ENCODE data around the gene TBC1D9. TPM values are rescaled to one million over a fixed set of nuclear protein-coding genes. Genes with fewer than 3 reads are reported as not detected.

The TBC1D9 gene
- total and polyA plus RNA-seq, 2 of the 13 experiments (the other 11 are each of a cell fraction or from before 2014, with no cell fraction given), result 11.9 to 12.2 TPM

DNA sequence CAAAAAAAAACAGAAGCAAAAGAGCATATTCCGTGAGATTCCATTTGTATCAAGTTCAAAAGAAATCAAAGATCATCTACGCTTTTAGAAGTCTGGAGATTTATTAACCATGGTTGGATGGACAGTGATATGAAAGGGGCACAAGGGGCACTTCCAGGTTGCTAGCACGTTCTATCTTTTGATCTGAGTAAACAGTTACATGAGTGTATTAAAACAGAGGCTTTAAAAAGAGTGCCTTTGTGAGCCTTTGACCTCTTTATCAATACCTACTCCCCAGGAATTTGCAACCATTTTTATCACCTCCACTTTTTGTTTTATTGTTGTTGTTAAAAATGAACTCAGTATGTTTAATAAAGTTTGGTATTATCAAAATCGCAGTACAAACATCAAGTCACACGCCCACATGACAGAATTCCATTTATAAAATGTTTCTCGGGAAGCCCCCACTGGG is 115.1 kb downstream of the TBC1D9 start (continued):
- TF ChIP-seq SIX4 (CRISPR knock-in tag; IDR thresholded peaks at IDR 0.05) (peak; percentile 70), ZKSCAN8 (CRISPR knock-in tag; IDR thresholded peaks at IDR 0.05; ENCODE audit: borderline replicate concordance) (0 out of 2 replicates have a peak, but pooled peaks have one; percentile 19), RCOR2 (CRISPR knock-in tag; IDR thresholded peaks at IDR 0.05) (peak; percentile 40; the same call in 1 of the 2 replicates), ATF2 (CRISPR knock-in tag; IDR thresholded peaks at IDR 0.05) (0 out of 2 replicates have a peak, but pooled peaks have one; percentile 29), NKX3-1 (CRISPR knock-in tag; IDR thresholded peaks at IDR 0.05) (0 out of 2 replicates have a peak, but pooled peaks have one; percentile 51), GLI4 (CRISPR knock-in tag; IDR thresholded peaks at IDR 0.05; ENCODE audit: borderline replicate concordance) (no peak), FOSL2 (CRISPR knock-in tag; IDR thresholded peaks at IDR 0.05) (peak; percentile 51; the same call in 1 of the 2 replicates), TCF7L2 (IDR thresholded peaks at IDR 0.05; ENCODE audit: low read depth, low read length) (peak; percentile 92), SIX1 (CRISPR knock-in tag; IDR thresholded peaks at IDR 0.05; ENCODE audit: borderline replicate concordance) (peak; percentile 77; the same call in 1 of the 2 replicates), IRF2 (CRISPR knock-in tag; IDR thresholded peaks at IDR 0.05) (peak; percentile 51; the same call in 1 of the 2 replicates), GATAD2A (CRISPR knock-in tag; IDR thresholded peaks at IDR 0.05) (peak; percentile 81), YY1 (IDR thresholded peaks at IDR 0.05; ENCODE audit: insufficient read depth, insufficient replicate concordance, low read depth, low read length) (peak; percentile 19)

DNA sequence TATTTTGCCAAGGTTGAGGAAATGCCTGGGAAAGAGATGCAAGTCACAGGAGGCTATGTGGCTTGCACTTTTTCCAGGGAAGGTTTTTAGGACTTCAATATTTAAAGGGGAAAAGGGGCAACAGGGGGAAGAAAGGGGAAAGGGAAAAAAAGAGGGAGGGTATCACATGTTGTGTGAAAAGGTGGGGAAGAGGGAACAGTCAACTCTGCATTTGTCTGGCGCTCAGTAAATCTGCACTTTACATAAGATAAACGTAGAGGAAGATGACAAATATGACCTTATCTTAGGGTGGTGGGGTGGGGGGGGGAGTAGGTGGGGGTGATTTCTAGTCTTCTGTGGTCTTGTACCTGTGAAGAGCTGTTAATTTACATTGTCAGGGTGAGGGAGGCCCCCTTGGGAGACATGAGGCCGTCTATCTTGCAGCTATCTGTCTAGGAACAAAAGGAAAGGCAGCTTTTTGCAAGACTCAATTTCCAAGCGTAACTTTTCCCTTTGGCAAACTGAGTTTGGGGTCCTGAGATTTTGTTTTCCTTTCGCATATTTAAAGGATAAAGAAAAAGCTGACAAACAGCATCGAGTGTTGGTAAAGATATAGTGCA is 115.9 kb downstream of the TBC1D9 start:
- BruUV-seq (replicated peaks), result no TSS peak
- H3K9me3 ChIP-seq (ENCODE audit: low read length), result no peaks in the 10 kb centered on the region
- no peaks in the 10 kb centered on the region for H4K20me1 ChIP-seq (ENCODE audit: insufficient read depth, low read length)
- H3K27me3 ChIP-seq (ENCODE audit: control insufficient read depth in 1 of 2, insufficient read depth in 2 of 2, low read length in 2 of 2), result no peaks in the 10 kb centered on the region
- peak overlapping the region; percentile 60 for H3K9ac ChIP-seq (ENCODE audit: insufficient read depth, low read depth, low read length)
- intact Hi-C loops (cut with micrococcal nuclease; ENCODE audit: unreplicated experiment), result loop anchor here (2.0 to 5.0 kb wide), 2 partner anchors 102 to 117 kb away; partner anchors contain the start of gene TBC1D9
- ChIA-PET CTCF (ENCODE audit: low intra/inter-chr PET ratio, low total read pairs) (no interaction called here), POLR2A (no interaction called here)
- 23% methylated on average over 6 of the region's 6 CpGs for WGBS (ENCODE audit: low lambda C conversion rate)
- H3K79me2 ChIP-seq (ENCODE audit: insufficient read depth, low read length), result no peaks in the 10 kb centered on the region
- H3K27ac ChIP-seq (ENCODE audit: extremely low read length, insufficient read depth, low read length), result peak overlapping the region; percentile 96
- H3K4me1 ChIP-seq (ENCODE audit: insufficient read depth, low read length), result peaks cover 79% of the 10 kb centered on the region
- peak overlapping the region; percentile 22 for H2AFZ ChIP-seq (ENCODE audit: low read length)
- H3K36me3 ChIP-seq (replicated peaks in 1 of 2; ENCODE audit: control insufficient read depth in 1 of 2, insufficient read depth in 2 of 2, low read length in 2 of 2), result peaks cover 7 to 17% of the 10 kb centered on the region in 2 experiments; a peak in 3 of 5 replicates
- peak overlapping the region; percentile 77 for H3K4me2 ChIP-seq (ENCODE audit: low read depth, low read length)
- ATAC-seq (no peak), DNase-seq (ENCODE audit: low spot score) (no peak), FAIRE-seq (peak; percentile 65)
- H3K4me3 ChIP-seq (replicated peaks in 1 of 3; ENCODE audit: insufficient read depth in 1 of 3, low read depth in 2 of 3, low read length in 3 of 3), result peak overlapping the region; percentile 17 to 66 (median 62); a peak in 4 of 6 replicates
- in situ Hi-C loops (cut with HindIII; ENCODE audit: extremely low pct_ligation_motif_present, low pct_unique_long_range_greater_than_20kb), result loop anchor here (5.0 to 10.0 kb wide), 2 partner anchors 72 to 115 kb away; partner anchors contain the start of gene TBC1D9
- TF ChIP-seq NKX3-1 (CRISPR knock-in tag; IDR thresholded peaks at IDR 0.05) (no peak), ZIK1 (CRISPR knock-in tag; IDR thresholded peaks at IDR 0.05; ENCODE audit: borderline replicate concordance, low read depth) (no peak), PAWR (CRISPR knock-in tag; IDR thresholded peaks at IDR 0.05; ENCODE audit: borderline replicate concordance) (no peak)
- TF ChIP-seq, protein P1, sequence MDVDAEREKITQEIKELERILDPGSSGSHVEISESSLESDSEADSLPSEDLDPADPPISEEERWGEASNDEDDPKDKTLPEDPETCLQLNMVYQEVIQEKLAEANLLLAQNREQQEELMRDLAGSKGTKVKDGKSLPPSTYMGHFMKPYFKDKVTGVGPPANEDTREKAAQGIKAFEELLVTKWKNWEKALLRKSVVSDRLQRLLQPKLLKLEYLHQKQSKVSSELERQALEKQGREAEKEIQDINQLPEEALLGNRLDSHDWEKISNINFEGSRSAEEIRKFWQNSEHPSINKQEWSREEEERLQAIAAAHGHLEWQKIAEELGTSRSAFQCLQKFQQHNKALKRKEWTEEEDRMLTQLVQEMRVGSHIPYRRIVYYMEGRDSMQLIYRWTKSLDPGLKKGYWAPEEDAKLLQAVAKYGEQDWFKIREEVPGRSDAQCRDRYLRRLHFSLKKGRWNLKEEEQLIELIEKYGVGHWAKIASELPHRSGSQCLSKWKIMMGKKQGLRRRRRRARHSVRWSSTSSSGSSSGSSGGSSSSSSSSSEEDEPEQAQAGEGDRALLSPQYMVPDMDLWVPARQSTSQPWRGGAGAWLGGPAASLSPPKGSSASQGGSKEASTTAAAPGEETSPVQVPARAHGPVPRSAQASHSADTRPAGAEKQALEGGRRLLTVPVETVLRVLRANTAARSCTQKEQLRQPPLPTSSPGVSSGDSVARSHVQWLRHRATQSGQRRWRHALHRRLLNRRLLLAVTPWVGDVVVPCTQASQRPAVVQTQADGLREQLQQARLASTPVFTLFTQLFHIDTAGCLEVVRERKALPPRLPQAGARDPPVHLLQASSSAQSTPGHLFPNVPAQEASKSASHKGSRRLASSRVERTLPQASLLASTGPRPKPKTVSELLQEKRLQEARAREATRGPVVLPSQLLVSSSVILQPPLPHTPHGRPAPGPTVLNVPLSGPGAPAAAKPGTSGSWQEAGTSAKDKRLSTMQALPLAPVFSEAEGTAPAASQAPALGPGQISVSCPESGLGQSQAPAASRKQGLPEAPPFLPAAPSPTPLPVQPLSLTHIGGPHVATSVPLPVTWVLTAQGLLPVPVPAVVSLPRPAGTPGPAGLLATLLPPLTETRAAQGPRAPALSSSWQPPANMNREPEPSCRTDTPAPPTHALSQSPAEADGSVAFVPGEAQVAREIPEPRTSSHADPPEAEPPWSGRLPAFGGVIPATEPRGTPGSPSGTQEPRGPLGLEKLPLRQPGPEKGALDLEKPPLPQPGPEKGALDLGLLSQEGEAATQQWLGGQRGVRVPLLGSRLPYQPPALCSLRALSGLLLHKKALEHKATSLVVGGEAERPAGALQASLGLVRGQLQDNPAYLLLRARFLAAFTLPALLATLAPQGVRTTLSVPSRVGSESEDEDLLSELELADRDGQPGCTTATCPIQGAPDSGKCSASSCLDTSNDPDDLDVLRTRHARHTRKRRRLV (CRISPR knock-in tag; IDR thresholded peaks at IDR 0.05), result no peak
- TF ChIP-seq, protein P2, sequence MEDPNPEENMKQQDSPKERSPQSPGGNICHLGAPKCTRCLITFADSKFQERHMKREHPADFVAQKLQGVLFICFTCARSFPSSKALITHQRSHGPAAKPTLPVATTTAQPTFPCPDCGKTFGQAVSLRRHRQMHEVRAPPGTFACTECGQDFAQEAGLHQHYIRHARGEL (CRISPR knock-in tag; IDR thresholded peaks at IDR 0.05), result no peak

Data from HepG2 (cell line).